Glomerular endothelial cell (primary cell): ENCODE measurements around the gene ZNF761. TPM values are rescaled to one million over a fixed set of nuclear protein-coding genes. Genes with fewer than 3 reads are reported as not detected.
"Not testable (repeated sequence)": the region's sequence is repeated elsewhere in the genome, so short reads cannot be mapped to it uniquely, and the experiment has no call there.

ENCODE experiments used
- DNase-seq: peaks from one replicate; pipeline ENCODE4 v3.0.0-alpha.2; 2011; ENCODE audit warnings: low read depth, low spot score; ENCODE audit errors: extremely low read depth
- total RNA-seq: library from RNA; depleted of rRNA; stranded (reverse); fragments of >200 nt; gene quantifications from 2 replicates; pipeline ENCODE4 v1.2.3, GENCODE V29; 2015

The ZNF761 gene
- total RNA-seq, 1 donor from 2014 or later: 7.0 TPM

GRCh38 chr19:53455828-53456227 lies 24.0 kb downstream of the ZNF761 start:
- DNase-seq: no peak

- DNase-seq: not testable (repeated sequence)
Measured at GRCh38 chr19:53460131-53460721, 28.4 kb downstream of the ZNF761 start.

- DNase-seq: no peak
Measured at GRCh38 chr19:53461866-53462265, 30.1 kb downstream of the ZNF761 start.

GRCh38 chr19:53462861-53463260 lies 31.1 kb downstream of the ZNF761 start:
- no peak for DNase-seq

- no peak for DNase-seq
Measured at GRCh38 chr19:53463263-53463662, 31.5 kb downstream of the ZNF761 start.

GRCh38 chr19:53466726-53467484 lies 35.1 kb downstream of the ZNF761 start:
- DNase-seq: no peak

GRCh38 chr19:53467485-53468262 lies 35.9 kb downstream of the ZNF761 start, which contains the start of gene ZNF813:
Gene ZNF813 (plus strand): TSS chr19:53467733. CDS start chr19:53483823, 16,090 bp downstream.
- DNase-seq: no peak

GRCh38 chr19:53468628-53469027 lies 36.8 kb downstream of the ZNF761 start:
- not testable (repeated sequence) for DNase-seq

GRCh38 chr19:53471916-53472315 lies 40.1 kb downstream of the ZNF761 start:
- DNase-seq: no peak

- not testable (repeated sequence) for DNase-seq
Measured at GRCh38 chr19:53474832-53475231, 43.0 kb downstream of the ZNF761 start.

- not testable (repeated sequence) for DNase-seq
Measured at GRCh38 chr19:53475470-53475869, 43.7 kb downstream of the ZNF761 start.

- DNase-seq: not testable (repeated sequence)
Measured at GRCh38 chr19:53483751-53484150, 52.0 kb downstream of the ZNF761 start.

- no peak for DNase-seq
Measured at GRCh38 chr19:53485046-53486004, 53.5 kb downstream of the ZNF761 start.

- no peak for DNase-seq
Measured at GRCh38 chr19:53492153-53492552, 60.4 kb downstream of the ZNF761 start.

GRCh38 chr19:53497311-53498023 lies 65.7 kb downstream of the ZNF761 start:
- not testable (repeated sequence) for DNase-seq

- DNase-seq: not testable (repeated sequence)
Measured at GRCh38 chr19:53498024-53498395, 66.2 kb downstream of the ZNF761 start.

- DNase-seq: not testable (repeated sequence)
Measured at GRCh38 chr19:53503151-53503550, 71.4 kb downstream of the ZNF761 start.

GRCh38 chr19:53503671-53504364 lies 72.0 kb downstream of the ZNF761 start:
- DNase-seq: not testable (repeated sequence)

- DNase-seq: not testable (repeated sequence)
Measured at GRCh38 chr19:53504365-53504703, 72.5 kb downstream of the ZNF761 start.
